Measurements from ENCODE around the gene RNASEH2A. TPM values are rescaled to one million over a fixed set of nuclear protein-coding genes. Genes with fewer than 3 reads are reported as not detected.

Gene RNASEH2A
- total and polyA plus RNA-seq, 2 of the 4 experiments (the other 2 are of a cell fraction), result 34.9 to 44.6 TPM

- peaks cover 8% of the 10 kb centered on the region; the same call in 1 of the 2 replicates for H3K9me1 ChIP-seq (ENCODE audit: insufficient read depth, low read length)
- H2BK15ac ChIP-seq (ENCODE audit: low read depth, low read length), result no peak overlapping the region
- H3K14ac ChIP-seq (replicated peaks; ENCODE audit: low read depth, low read length), result no peak overlapping the region
- POLR2A ChIA-PET (ENCODE audit: unreplicated experiment), result no interaction called here
- no peak overlapping the region for H3K56ac ChIP-seq (ENCODE audit: extremely low read depth, insufficient read depth, low read length)
- in situ Hi-C loops (cut with MboI; ENCODE audit: low sequenced_read_pairs) (no loop called here), intact Hi-C loops (cut with micrococcal nuclease) (no loop called here), dilution Hi-C loops (cut with HindIII; ENCODE audit: low sequenced_read_pairs, unreplicated experiment) (no loop called here)
- H3K79me1 ChIP-seq (ENCODE audit: low read depth in 1 of 2, low read length in 2 of 2), result no peaks in the 10 kb centered on the region
- WGBS, 2 experiments (ENCODE audit: extremely low coverage in 2 of 2, insufficient read length in 1 of 2), result 85% methylated on average over 14 of the region's 18 CpGs; no CpG with 5 or more reads in 1 of the 2 experiments
- peaks cover 4% of the 10 kb centered on the region; the same call in 1 of the 2 replicates for H3K4me1 ChIP-seq (ENCODE audit: control insufficient read depth, insufficient read depth, low read length)
- ATAC-seq (ENCODE audit: low read depth), result no peak
- no peaks in the 10 kb centered on the region for H3K9me3 ChIP-seq (ENCODE audit: control insufficient read depth, insufficient read depth, low read length)
- H3K36me3 ChIP-seq (ENCODE audit: control insufficient read depth, insufficient read depth, low read length), result no peaks in the 10 kb centered on the region
- TF ChIP-seq SMC3 (IDR thresholded peaks at IDR 0.05; ENCODE audit: low read depth, low read length) (no peak), BHLHE40 (IDR thresholded peaks at IDR 0.05; ENCODE audit: low read depth, low read length) (no peak), CEBPB (IDR thresholded peaks at IDR 0.05; ENCODE audit: low read depth, low read length) (no peak), POLR2A (IDR thresholded peaks at IDR 0.05; ENCODE audit: low read depth, low read length) (no peak), RFX5 (IDR thresholded peaks at IDR 0.05; ENCODE audit: low read depth, low read length) (no peak), MAFK (IDR thresholded peaks at IDR 0.05; ENCODE audit: low read depth, low read length) (no peak), MXI1 (IDR thresholded peaks at IDR 0.05; ENCODE audit: borderline replicate concordance, low read depth, low read length) (no peak), FOS (IDR thresholded peaks at IDR 0.05; ENCODE audit: low read depth, low read length) (no peak), CTCF (conservative IDR thresholded peaks at IDR 0.05; ENCODE audit: low read depth, low read length) (no peak), CHD1 (IDR thresholded peaks at IDR 0.05; ENCODE audit: low read depth, low read length) (no peak), RAD21 (IDR thresholded peaks at IDR 0.05; ENCODE audit: low read length) (no peak), RCOR1 (IDR thresholded peaks at IDR 0.05; ENCODE audit: insufficient replicate concordance, low read length) (no peak), NFE2L2 (IDR thresholded peaks at IDR 0.05; ENCODE audit: low read depth, low read length) (no peak), ELK1 (IDR thresholded peaks at IDR 0.05; ENCODE audit: borderline replicate concordance, low read depth, low read length) (no peak), USF2 (IDR thresholded peaks at IDR 0.05; ENCODE audit: low read depth, low read length) (no peak), MAZ (IDR thresholded peaks at IDR 0.05; ENCODE audit: borderline replicate concordance, low read depth, low read length) (no peak)
- no peak overlapping the region for H3K4me3 ChIP-seq (ENCODE audit: insufficient read depth, low read depth, low read length)
- 0 out of 2 replicates have a peak, but pooled peaks cover 3% of the 10 kb centered on the region for H4K20me1 ChIP-seq (ENCODE audit: insufficient read depth, low read length)
- no peak overlapping the region for H3K27ac ChIP-seq (ENCODE audit: insufficient read depth, low read length)
- no peak overlapping the region for H4K91ac ChIP-seq (ENCODE audit: insufficient read depth, low read depth, low read length)
- H4K5ac ChIP-seq (ENCODE audit: low read depth, low read length), result no peak overlapping the region
- H2BK5ac ChIP-seq (ENCODE audit: low read depth, low read length, poor library complexity, severe bottlenecking), result no peak overlapping the region
- H2AK5ac ChIP-seq (ENCODE audit: low read depth, low read length), result no peak overlapping the region
- H3K4ac ChIP-seq (ENCODE audit: low read depth, low read length), result no peak overlapping the region
- no peak overlapping the region for H2BK20ac ChIP-seq (ENCODE audit: low read depth, low read length)
- no peak overlapping the region for H3K9ac ChIP-seq (ENCODE audit: low read depth, low read length)
- no peak overlapping the region for H3K4me2 ChIP-seq (ENCODE audit: low read depth, low read length)
- DNase-seq, result no peak
- no peak overlapping the region for H4K8ac ChIP-seq (ENCODE audit: low read depth in 2 of 2, low read length in 2 of 2)
- H2AK9ac ChIP-seq (replicated peaks; ENCODE audit: low read depth, low read length, poor library complexity), result no peak overlapping the region
- H3K23ac ChIP-seq (ENCODE audit: low read depth, low read length), result no peak overlapping the region
- H2BK120ac ChIP-seq (ENCODE audit: low read depth, low read length), result no peak overlapping the region
- BruUV-seq (replicated peaks), result no TSS peak
- no peak overlapping the region for H3K18ac ChIP-seq (ENCODE audit: low read depth, low read length)
- no peak overlapping the region for H2AFZ ChIP-seq (replicated peaks; ENCODE audit: low read length, poor library complexity)
- CTCF ChIA-PET, result interaction anchor here (0.6 kb wide), 1 partner anchor 77 kb away, joined by 3 read pairs; no protein-coding TSS in a partner anchor
- peaks cover 40% of the 10 kb centered on the region for H3K27me3 ChIP-seq (ENCODE audit: control insufficient read depth, insufficient read depth, low read length)
Observed at GRCh38 chr19:12842511-12842910, 36.1 kb downstream of the RNASEH2A start.
